Measurements from ENCODE around the gene FOXC2. TPM values are rescaled to one million over a fixed set of nuclear protein-coding genes. Genes with fewer than 3 reads are reported as not detected.

Gene FOXC2
- total and polyA plus RNA-seq, 9 of the 15 experiments (the other 6 are each of a cell fraction or from before 2014, with no cell fraction given) = 0.01 to 0.11 (median 0.10) TPM; not detected in 5

- DNase-seq (ENCODE audit: extremely low read depth in 1 of 4, low spot score in 3 of 4) (no peak), FAIRE-seq (no peak)
- CTCF ChIA-PET (ENCODE audit: low intra/inter-chr PET ratio) = interaction anchor here (1.4 kb wide), 1 partner anchor 696 kb away, joined by 4 read pairs; no protein-coding TSS in a partner anchor
Observed at GRCh38 chr16:86517033-86517432, 49.6 kb upstream of the FOXC2 start.

DNA sequence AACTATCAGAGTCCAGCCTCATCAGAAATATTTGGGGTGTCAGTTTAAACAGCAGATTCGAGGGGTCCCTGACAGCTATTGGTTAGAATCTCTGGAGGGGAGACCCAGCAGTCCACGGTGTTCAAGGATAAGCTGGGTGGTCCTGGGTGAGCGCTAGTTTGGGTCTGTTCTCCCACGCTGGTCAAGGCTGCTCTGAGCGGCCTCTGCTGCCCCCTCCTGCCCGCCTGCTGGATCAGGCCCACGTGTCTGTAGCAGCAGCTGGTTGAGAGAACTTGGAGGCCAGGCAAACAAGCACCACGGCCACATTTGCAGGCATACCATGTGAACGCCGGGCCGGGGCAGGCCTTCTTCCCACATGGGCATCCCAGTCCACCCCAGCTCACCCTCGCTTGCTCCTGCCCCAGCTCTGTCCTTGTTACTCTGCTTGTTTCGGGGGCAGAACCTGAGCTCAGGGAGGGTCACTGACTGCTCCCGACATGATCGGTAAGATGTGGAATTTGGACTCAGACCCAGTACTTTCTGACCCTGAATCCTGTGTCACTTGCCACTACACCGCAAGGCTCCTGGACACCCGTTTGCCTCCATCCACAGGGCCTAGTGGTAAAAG, 48.9 kb upstream of the FOXC2 start:
- peak; percentile 88 for ATAC-seq
- Histone ChIP-seq H3K9me3 (replicated peaks; ENCODE audit: control insufficient read depth, insufficient read depth, low read depth, low read length) (no peaks in the 10 kb centered on the region), H3K4me2 (ENCODE audit: insufficient read depth, low read length) (no peak overlapping the region), H4K20me1 (replicated peaks; ENCODE audit: control insufficient read depth, insufficient read depth, low read length) (peaks cover 12% of the 10 kb centered on the region), H3K36me3 (ENCODE audit: control insufficient read depth, insufficient read depth, low read length) (no peaks in the 10 kb centered on the region), H3K27ac (ENCODE audit: extremely low read depth, low read depth, low read length) (no peak overlapping the region), H3K27me3 (ENCODE audit: control insufficient read depth in 2 of 2, insufficient read depth in 2 of 2, low read length in 2 of 2) (peaks cover 39 to 86% of the 10 kb centered on the region in 2 experiments), H3K9me1 (ENCODE audit: control insufficient read depth, insufficient read depth, low read length) (no peaks in the 10 kb centered on the region), H2AFZ (ENCODE audit: low read depth, low read length) (no peak overlapping the region), H3K79me2 (ENCODE audit: control insufficient read depth, insufficient read depth, low read length) (no peaks in the 10 kb centered on the region), H3K4me3 (no peak overlapping the region), H3K9ac (ENCODE audit: insufficient read depth in 1 of 2, low read depth in 2 of 2, low read length in 2 of 2) (no peak overlapping the region), H3K4me1 (replicated peaks in 1 of 2; ENCODE audit: control insufficient read depth in 2 of 2, insufficient read depth in 2 of 2, low read length in 2 of 2) (peaks cover 0 to 11% of the 10 kb centered on the region in 2 experiments; a peak in 3 of 5 replicates)
- intact Hi-C loops (cut with micrococcal nuclease) (loop anchor here (5.0 to 10.0 kb wide), 2 partner anchors 473 to 695 kb away; no protein-coding TSS in a partner anchor), in situ Hi-C loops (cut with MboI) (loop anchor here (5.0 to 10.0 kb wide), 4 partner anchors 175 to 693 kb away; no protein-coding TSS in a partner anchor)
- ChIA-PET POLR2A (interaction anchor here (0.6 to 1.5 kb wide), 5 partner anchors 10 to 724 kb away, joined by 3 to 4 read pairs (median 3); no protein-coding TSS in a partner anchor), CTCF (ENCODE audit: low intra/inter-chr PET ratio) (interaction anchor here (1.1 to 2.3 kb wide), 2 partner anchors 177 to 696 kb away, joined by 4 to 7 read pairs; no protein-coding TSS in a partner anchor)
- FAIRE-seq = peak; percentile 74
- 4% methylated on average over 16 of the region's 17 CpGs for WGBS (ENCODE audit: insufficient coverage, low coverage, missing lambda C conversion rate)
- DNase-seq (ENCODE audit: extremely low read depth in 1 of 4, low spot score in 3 of 4) = peak; percentile 61 to 65 (median 62)
- no TSS peak for BruUV-seq (replicated peaks)
- TF ChIP-seq, protein P1, sequence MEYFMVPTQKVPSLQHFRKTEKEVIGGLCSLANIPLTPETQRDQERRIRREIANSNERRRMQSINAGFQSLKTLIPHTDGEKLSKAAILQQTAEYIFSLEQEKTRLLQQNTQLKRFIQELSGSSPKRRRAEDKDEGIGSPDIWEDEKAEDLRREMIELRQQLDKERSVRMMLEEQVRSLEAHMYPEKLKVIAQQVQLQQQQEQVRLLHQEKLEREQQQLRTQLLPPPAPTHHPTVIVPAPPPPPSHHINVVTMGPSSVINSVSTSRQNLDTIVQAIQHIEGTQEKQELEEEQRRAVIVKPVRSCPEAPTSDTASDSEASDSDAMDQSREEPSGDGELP (CRISPR knock-in tag; IDR thresholded peaks at IDR 0.05; ENCODE audit: borderline replicate concordance) = peak; percentile 73
- TF ChIP-seq, protein P2, sequence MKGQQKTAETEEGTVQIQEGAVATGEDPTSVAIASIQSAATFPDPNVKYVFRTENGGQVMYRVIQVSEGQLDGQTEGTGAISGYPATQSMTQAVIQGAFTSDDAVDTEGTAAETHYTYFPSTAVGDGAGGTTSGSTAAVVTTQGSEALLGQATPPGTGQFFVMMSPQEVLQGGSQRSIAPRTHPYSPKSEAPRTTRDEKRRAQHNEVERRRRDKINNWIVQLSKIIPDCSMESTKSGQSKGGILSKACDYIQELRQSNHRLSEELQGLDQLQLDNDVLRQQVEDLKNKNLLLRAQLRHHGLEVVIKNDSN (CRISPR knock-in tag; IDR thresholded peaks at IDR 0.05) = peak; percentile 71
- TF ChIP-seq CTCF (IDR thresholded peaks at IDR 0.05 in 2 of 3, conservative IDR thresholded peaks at IDR 0.05 in 1 of 3; ENCODE audit: insufficient read depth in 2 of 3, low read depth in 1 of 3, low read length in 3 of 3) (peak; percentile 79 to 82 (median 79)), CREM (IDR thresholded peaks at IDR 0.05; ENCODE audit: low read depth) (0 out of 2 replicates have a peak, but pooled peaks have one; percentile 35), RAD21 (CRISPR knock-in tag; conservative IDR thresholded peaks at IDR 0.05 in 1 of 2, IDR thresholded peaks at IDR 0.05 in 1 of 2) (peak; percentile 72 to 84)

More at GRCh38 chr16:86517033-86517432, 49.6 kb upstream of the FOXC2 start:
- Histone ChIP-seq H3K27ac (ENCODE audit: extremely low read depth, low read depth, low read length) (no peak overlapping the region), H4K20me1 (replicated peaks; ENCODE audit: control insufficient read depth, insufficient read depth, low read length) (peaks cover 12% of the 10 kb centered on the region), H3K36me3 (ENCODE audit: control insufficient read depth, insufficient read depth, low read length) (no peaks in the 10 kb centered on the region), H3K4me1 (replicated peaks in 1 of 2; ENCODE audit: control insufficient read depth in 2 of 2, insufficient read depth in 2 of 2, low read length in 2 of 2) (peaks cover 0 to 11% of the 10 kb centered on the region in 2 experiments; a peak in 3 of 5 replicates), H3K27me3 (ENCODE audit: control insufficient read depth in 2 of 2, insufficient read depth in 2 of 2, low read length in 2 of 2) (peaks cover 37 to 84% of the 10 kb centered on the region in 2 experiments), H3K9me1 (ENCODE audit: control insufficient read depth, insufficient read depth, low read length) (no peaks in the 10 kb centered on the region), H3K4me3 (no peak overlapping the region), H3K4me2 (ENCODE audit: insufficient read depth, low read length) (no peak overlapping the region), H3K9ac (ENCODE audit: insufficient read depth in 1 of 2, low read depth in 2 of 2, low read length in 2 of 2) (no peak overlapping the region), H2AFZ (ENCODE audit: low read depth, low read length) (no peak overlapping the region), H3K79me2 (ENCODE audit: control insufficient read depth, insufficient read depth, low read length) (no peaks in the 10 kb centered on the region), H3K9me3 (replicated peaks; ENCODE audit: control insufficient read depth, insufficient read depth, low read depth, low read length) (no peaks in the 10 kb centered on the region)
- ATAC-seq = no peak
- no TSS peak for BruUV-seq (replicated peaks)
- POLR2A ChIA-PET = interaction anchor here (0.8 to 1.1 kb wide), 4 partner anchors 10 to 469 kb away, joined by 3 to 4 read pairs (median 3); no protein-coding TSS in a partner anchor
- in situ Hi-C loops (cut with MboI) (loop anchor here (5.0 to 10.0 kb wide), 4 partner anchors 175 to 692 kb away; no protein-coding TSS in a partner anchor), intact Hi-C loops (cut with micrococcal nuclease) (loop anchor here (5.0 to 10.0 kb wide), 2 partner anchors 472 to 695 kb away; no protein-coding TSS in a partner anchor)
- TF ChIP-seq MTA1 (IDR thresholded peaks at IDR 0.05; ENCODE audit: borderline replicate concordance) = no peak
- TF ChIP-seq FOXM1 (IDR thresholded peaks at IDR 0.05; ENCODE audit: low read depth) = no peak
- no peak for TF ChIP-seq FOXM1 (CRISPR knock-in tag; IDR thresholded peaks at IDR 0.05; ENCODE audit: low read depth)
- no peak for TF ChIP-seq TRIM24 (IDR thresholded peaks at IDR 0.05)
- 27% methylated on average over 9 of the region's 9 CpGs for WGBS (ENCODE audit: insufficient coverage, low coverage, missing lambda C conversion rate)
